ENCODE results near the gene TEX54.

DNA sequence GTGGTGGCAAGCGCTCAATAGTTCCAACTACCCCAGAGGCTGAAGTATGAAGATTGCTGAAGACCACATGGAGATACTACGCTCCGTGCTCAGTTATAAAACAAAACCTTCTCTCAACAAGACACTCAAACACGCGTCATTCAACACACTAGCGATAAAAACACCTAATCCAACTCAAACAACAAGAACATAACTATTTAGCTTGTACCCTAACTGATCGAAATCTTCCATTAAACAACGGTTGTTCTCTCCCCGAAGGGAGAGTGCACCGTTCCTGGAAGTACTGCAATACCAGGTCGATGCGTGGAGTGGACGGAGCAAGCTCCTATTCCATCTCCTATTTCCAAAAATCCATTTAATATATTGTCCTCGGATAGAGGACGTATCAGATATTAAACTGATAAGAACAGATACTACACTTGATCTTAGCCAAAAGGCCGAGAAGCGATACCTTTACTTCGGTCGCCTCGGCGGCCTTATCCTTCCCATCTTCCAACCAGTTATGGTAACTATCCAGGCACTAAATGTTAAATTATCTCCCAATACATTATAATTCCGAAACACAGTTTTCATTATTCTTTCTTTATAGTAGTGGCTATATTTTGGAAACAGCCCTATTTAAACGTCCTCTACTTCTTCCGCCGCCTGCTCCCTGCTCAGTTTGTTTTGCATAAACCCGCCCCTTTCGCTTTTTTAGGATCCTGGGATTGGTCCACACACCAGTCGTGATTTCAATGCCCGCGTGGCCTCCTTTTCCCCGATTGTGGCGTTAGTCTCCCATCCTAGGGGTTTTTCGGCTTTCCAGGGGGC, 8.9 kb upstream of the TEX54 start:
- TF ChIP-seq CTCF (conservative IDR thresholded peaks at IDR 0.05) (no peak), ZFX (IDR thresholded peaks at IDR 0.05) (no peak)
